Right renal cortex interstitium (tissue), 3 donors: ENCODE results near the gene CCZ1. TPM values are rescaled to one million over a fixed set of nuclear protein-coding genes. Genes with fewer than 3 reads are reported as not detected.
"Not testable (repeated sequence)": the region's sequence is repeated elsewhere in the genome, so short reads cannot be mapped to it uniquely, and the experiment has no call there.

Experiments
- DNase-seq, 3 donors: peaks; one replicate each; pipeline ENCODE4 v3.0.0-alpha.2; 2013; ENCODE audit warnings: low read depth in 3 of 3, low spot score in 2 of 3
- polyA plus RNA-seq, 3 donors: library from polyadenylated mRNA; unstranded; fragments of 120-200 nt; gene quantifications; one replicate each; pipeline ENCODE4 v1.2.1, GENCODE V29; 2013; ENCODE audit not compliant: insufficient read length in 3 of 3

Gene CCZ1
- polyA plus RNA-seq, 3 donors: 83.9 to 94.5 (median 92.6) TPM

- not testable (repeated sequence) for DNase-seq
These were observed 6.2 kb downstream of the CCZ1 start for GRCh38 chr7:5904726-5905125.

- DNase-seq: not testable (repeated sequence)
These were observed 10.3 kb downstream of the CCZ1 start for GRCh38 chr7:5908835-5909234.

- not testable (repeated sequence) for DNase-seq
These were observed 18.0 kb downstream of the CCZ1 start for GRCh38 chr7:5916529-5916928.

- DNase-seq: not testable (repeated sequence)
These were observed 25.6 kb downstream of the CCZ1 start for GRCh38 chr7:5924180-5924579.

GRCh38 chr7:5924630-5925029 is 26.1 kb downstream of the CCZ1 start:
- not testable (repeated sequence) for DNase-seq

- not testable (repeated sequence) for DNase-seq
These were observed 27.8 kb downstream of the CCZ1 start for GRCh38 chr7:5926263-5926870.

- not testable (repeated sequence) for DNase-seq
These were observed 31.8 kb downstream of the CCZ1 start for GRCh38 chr7:5930290-5930689.

- not testable (repeated sequence) for DNase-seq
These were observed 32.7 kb downstream of the CCZ1 start for GRCh38 chr7:5931250-5931649.

- DNase-seq: peak in 1 of 3 donors; percentile 0
These were observed 33.5 kb downstream of the CCZ1 start for GRCh38 chr7:5931905-5932644.

- not testable (repeated sequence) for DNase-seq
These were observed 36.5 kb downstream of the CCZ1 start for GRCh38 chr7:5934945-5935450.

- not testable (repeated sequence) for DNase-seq
These were observed 64.7 kb downstream of the CCZ1 start for GRCh38 chr7:5963205-5963604.

GRCh38 chr7:5963810-5964209 is 65.3 kb downstream of the CCZ1 start:
- not testable (repeated sequence) for DNase-seq

GRCh38 chr7:5970347-5970911 is 71.9 kb downstream of the CCZ1 start, which contains the start of gene RSPH10B:
Gene RSPH10B, minus strand, starts transcription at chr7:5970689. Its CDS starts 3,573 bp downstream, at chr7:5967116.
- DNase-seq: not testable (repeated sequence)

GRCh38 chr7:5973580-5973979 is 75.0 kb downstream of the CCZ1 start:
- DNase-seq: not testable (repeated sequence)

Other genes starting within 250 kb of the CCZ1 start
- gene RNF216, start 117.1 kb upstream of the CCZ1 start, polyA plus RNA-seq: 10 to 100 TPM; 34.9 to 39.5 (median 35.5) TPM
- gene OCM, start 17.9 kb upstream of the CCZ1 start, polyA plus RNA-seq: under 1 TPM in 2 of 3 donors, not detected in 1; 0.24 to 0.79 TPM
- gene RSPH10B, start 72.0 kb downstream of the CCZ1 start, polyA plus RNA-seq: 1 to 10 TPM in 1 of 3 donors, under 1 TPM in 2; 0.75 to 1.2 (median 0.91) TPM
- gene PMS2, start 110.3 kb downstream of the CCZ1 start, polyA plus RNA-seq: 10 to 100 TPM; 21.6 to 24.3 (median 23.8) TPM
- gene AIMP2, start 110.5 kb downstream of the CCZ1 start, polyA plus RNA-seq: 10 to 100 TPM; 23.1 to 26.4 (median 24.7) TPM
- under 1 TPM; 0.54 to 0.79 (median 0.58) TPM for gene ANKRD61, start 132.6 kb downstream of the CCZ1 start, polyA plus RNA-seq
- gene EIF2AK1, start 160.4 kb downstream of the CCZ1 start, polyA plus RNA-seq: 100 to 1,000 TPM in 2 of 3 donors, 10 to 100 TPM in 1; 99.9 to 116 (median 103) TPM
- gene USP42, start 206.2 kb downstream of the CCZ1 start, polyA plus RNA-seq: 10 to 100 TPM; 21.1 to 23.0 (median 22.0) TPM